ENCODE measurements around the gene GPRC5B.

DNA sequence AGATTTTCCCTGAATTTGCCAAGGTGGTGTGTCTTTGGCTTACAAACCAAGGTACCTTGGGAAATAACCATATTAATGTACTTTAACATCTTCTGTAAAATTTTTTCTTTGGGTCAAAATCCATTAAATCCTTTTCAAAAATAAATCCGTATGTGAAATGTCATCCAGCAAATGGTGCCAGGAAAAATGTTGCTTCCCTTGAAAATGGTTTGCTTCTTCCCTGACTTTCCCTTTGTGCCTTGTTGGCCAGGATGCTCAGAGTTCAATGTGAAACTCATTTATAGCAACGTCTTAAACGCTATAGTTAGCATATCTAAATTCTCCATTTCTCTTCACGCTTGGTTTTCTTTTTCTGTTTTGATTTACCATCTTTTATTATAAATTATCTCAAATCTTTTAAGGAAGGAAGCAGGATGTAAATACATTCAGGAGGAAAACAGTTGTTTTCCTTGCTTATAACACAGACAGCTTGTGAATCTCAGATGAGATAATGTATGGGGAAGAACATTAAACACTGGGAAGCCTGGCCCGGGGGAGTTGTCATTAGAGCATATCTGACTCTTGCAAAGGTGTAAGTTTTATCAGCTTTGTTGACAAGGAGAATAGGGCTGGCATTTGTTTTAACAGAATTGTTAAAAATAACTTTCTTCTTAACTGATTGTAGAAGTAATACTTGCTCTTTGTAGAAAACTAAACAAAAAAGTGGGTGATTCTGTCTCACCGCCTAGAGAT is 42.1 kb downstream of the GPRC5B start:
- TF ChIP-seq POLR2A (IDR thresholded peaks at IDR 0.05; ENCODE audit: low read depth, low read length) (no peak), POLR2AphosphoS5 (IDR thresholded peaks at IDR 0.05; ENCODE audit: low read depth, low read length) (no peak), TAF1 (IDR thresholded peaks at IDR 0.05; ENCODE audit: borderline replicate concordance, low read depth, low read length) (no peak)

Measured in GM12892 (cell line).